ENCODE results near the gene NME7. TPM values are rescaled to one million over a fixed set of nuclear protein-coding genes. Genes with fewer than 3 reads are reported as not detected.
A peak's percentile ranks its signal among the peaks of the same experiment; 100 is the strongest.

NME7 gene
- total RNA-seq, 1 donor from 2014 or later, result 60.6 TPM

GRCh38 chr1:169098380-169098779 is 269.2 kb downstream of the NME7 start:
- H3K4me3 ChIP-seq, result no peak overlapping the region
- H3K36me3 ChIP-seq, result no peaks in the 10 kb centered on the region
- no peaks in the 10 kb centered on the region for H3K9me3 Mint-ChIP-seq
- H3K79me2 ChIP-seq (ENCODE audit: low read depth), result no peaks in the 10 kb centered on the region
- no peaks in the 10 kb centered on the region for H3K27me3 ChIP-seq
- no peak overlapping the region for H3K4me3 Mint-ChIP-seq
- no peaks in the 10 kb centered on the region for H3K4me1 Mint-ChIP-seq
- no peak overlapping the region for H3K4me2 ChIP-seq
- peaks cover 3% of the 10 kb centered on the region for H3K27me3 Mint-ChIP-seq (ENCODE audit: insufficient read depth, low read depth)
- no peaks in the 10 kb centered on the region for H4K20me1 ChIP-seq (ENCODE audit: low read depth)
- H3K4me1 ChIP-seq, result peaks cover 28% of the 10 kb centered on the region
- no peak overlapping the region for H3K9ac ChIP-seq
- no peak for TF ChIP-seq CTCF (IDR thresholded peaks at IDR 0.05)
- TF ChIP-seq EZH2phosphoT487 (IDR thresholded peaks at IDR 0.05), result no peak
- TF ChIP-seq EZH2 (IDR thresholded peaks at IDR 0.05), result no peak
- no peaks in the 10 kb centered on the region for H3K36me3 Mint-ChIP-seq
- no peak overlapping the region for H3K27ac ChIP-seq
- no peak for DNase-seq (ENCODE audit: low spot score)
- H3K9me3 ChIP-seq (ENCODE audit: low read depth), result no peaks in the 10 kb centered on the region
- peaks cover 19% of the 10 kb centered on the region for H3F3A ChIP-seq (ENCODE audit: low read depth)
- H3K27ac Mint-ChIP-seq, result no peak overlapping the region
- H2AFZ ChIP-seq (replicated peaks), result peak overlapping the region; percentile 45

- no peak overlapping the region for H2AFZ ChIP-seq (replicated peaks)
- H3K36me3 Mint-ChIP-seq, result no peaks in the 10 kb centered on the region
- peaks cover 5% of the 10 kb centered on the region for H3F3A ChIP-seq (ENCODE audit: low read depth)
- H3K9me3 ChIP-seq (ENCODE audit: low read depth), result no peaks in the 10 kb centered on the region
- TF ChIP-seq EZH2phosphoT487 (IDR thresholded peaks at IDR 0.05) (no peak), EZH2 (IDR thresholded peaks at IDR 0.05) (no peak), CTCF (IDR thresholded peaks at IDR 0.05) (no peak)
- DNase-seq (ENCODE audit: low spot score), result no peak
- no peaks in the 10 kb centered on the region for H3K36me3 ChIP-seq
- H4K20me1 ChIP-seq (ENCODE audit: low read depth), result no peaks in the 10 kb centered on the region
- H3K9me3 Mint-ChIP-seq, result no peaks in the 10 kb centered on the region
- H3K27ac Mint-ChIP-seq, result no peak overlapping the region
- H3K9ac ChIP-seq, result no peak overlapping the region
- H3K4me2 ChIP-seq, result no peak overlapping the region
- H3K27me3 Mint-ChIP-seq (ENCODE audit: insufficient read depth, low read depth), result peaks cover 6% of the 10 kb centered on the region
- H3K4me1 Mint-ChIP-seq, result no peaks in the 10 kb centered on the region
- H3K27ac ChIP-seq, result no peak overlapping the region
- H3K4me1 ChIP-seq, result peaks cover 2% of the 10 kb centered on the region
- H3K79me2 ChIP-seq (ENCODE audit: low read depth), result no peaks in the 10 kb centered on the region
- no peak overlapping the region for H3K4me3 Mint-ChIP-seq
- H3K27me3 ChIP-seq, result no peaks in the 10 kb centered on the region
- H3K4me3 ChIP-seq, result no peak overlapping the region
These were observed 272.6 kb downstream of the NME7 start for GRCh38 chr1:169094897-169095569.

GRCh38 chr1:169092399-169092798 is 275.2 kb downstream of the NME7 start:
- H3K4me1 Mint-ChIP-seq, result peaks cover under 1% of the 10 kb centered on the region

More at GRCh38 chr1:169092399-169092798, 275.2 kb downstream of the NME7 start:
- no peaks in the 10 kb centered on the region for H4K20me1 ChIP-seq (ENCODE audit: low read depth)
- H3K4me3 ChIP-seq, result no peak overlapping the region
- H2AFZ ChIP-seq (replicated peaks), result no peak overlapping the region
- H3F3A ChIP-seq (ENCODE audit: low read depth), result peaks cover 10% of the 10 kb centered on the region
- H3K9ac ChIP-seq, result no peak overlapping the region
- no peak overlapping the region for H3K27ac Mint-ChIP-seq
- no peaks in the 10 kb centered on the region for H3K36me3 ChIP-seq
- H3K9me3 Mint-ChIP-seq, result no peaks in the 10 kb centered on the region
- no peaks in the 10 kb centered on the region for H3K9me3 ChIP-seq (ENCODE audit: low read depth)
- H3K4me2 ChIP-seq, result no peak overlapping the region
- H3K27me3 ChIP-seq, result no peaks in the 10 kb centered on the region
- no peak for TF ChIP-seq CTCF (IDR thresholded peaks at IDR 0.05)
- no peak for TF ChIP-seq EZH2phosphoT487 (IDR thresholded peaks at IDR 0.05)
- no peak for TF ChIP-seq EZH2 (IDR thresholded peaks at IDR 0.05)
- no peaks in the 10 kb centered on the region for H3K36me3 Mint-ChIP-seq
- no peak for DNase-seq (ENCODE audit: low spot score)
- H3K4me1 ChIP-seq, result peaks cover 4% of the 10 kb centered on the region
- no peaks in the 10 kb centered on the region for H3K79me2 ChIP-seq (ENCODE audit: low read depth)
- peaks cover 4% of the 10 kb centered on the region for H3K27me3 Mint-ChIP-seq (ENCODE audit: insufficient read depth, low read depth)
- no peak overlapping the region for H3K4me3 Mint-ChIP-seq
- no peak overlapping the region for H3K27ac ChIP-seq
